GM10248 (cell line): ENCODE results near the gene NECAB3.

Experiments used
- CTCF ChIA-PET: fragments of 300-600 bp; sonication (Branson Sonifier 250); formaldehyde crosslinking; extraction: SDS; loops from one replicate; lab custom pipeline; 2021; ENCODE audit warnings: antibody characterized with exemption; lab: Yijun Ruan, JAX
- POLR2A ChIA-PET: fragments of 350-650 bp; sonication (Branson Sonifier 250); formaldehyde crosslinking; extraction: SDS; loops from one replicate; lab custom pipeline; 2020; ENCODE audit warnings: antibody characterized with exemption; lab: Yijun Ruan, JAX
- DNase-seq: peaks from one replicate; pipeline ENCODE4 v3.0.0; 2012; ENCODE audit errors: extremely low spot score
- TF ChIP-seq, protein P1 (sequence below): IDR thresholded peaks from 2 replicates; pipeline ENCODE4 v1.5.1; 2012; ENCODE audit warnings: mild to moderate bottlenecking, low read depth; ENCODE audit errors: extremely low read depth, missing control alignments, control extremely low read depth

NECAB3 gene

DNA sequence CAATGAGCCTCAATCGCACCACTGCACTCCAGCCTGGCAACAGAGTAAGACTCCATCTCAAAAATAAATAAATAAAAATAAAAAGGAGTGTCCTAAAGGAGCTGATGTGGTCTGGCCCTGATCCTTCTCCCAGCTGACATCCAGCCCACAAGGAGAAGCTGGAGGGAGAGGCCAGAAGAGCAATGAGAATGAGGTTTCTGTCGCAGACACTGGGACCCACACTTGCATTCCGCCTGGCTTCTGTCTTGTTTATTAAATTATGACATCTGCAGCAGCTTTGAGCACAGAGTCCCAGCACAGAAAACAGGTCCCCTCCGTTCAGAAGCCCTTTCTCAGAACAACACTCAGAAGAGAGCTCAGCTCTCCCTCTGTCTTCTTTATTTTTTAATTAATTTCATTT is 22.2 kb upstream of the NECAB3 start:
- ChIA-PET POLR2A (no interaction called here), CTCF (interaction anchor here (0.9 to 2.0 kb wide), 4 partner anchors 9 to 36 kb away, joined by 3 to 6 read pairs (median 3); no protein-coding TSS in a partner anchor)
- TF ChIP-seq, protein P1, sequence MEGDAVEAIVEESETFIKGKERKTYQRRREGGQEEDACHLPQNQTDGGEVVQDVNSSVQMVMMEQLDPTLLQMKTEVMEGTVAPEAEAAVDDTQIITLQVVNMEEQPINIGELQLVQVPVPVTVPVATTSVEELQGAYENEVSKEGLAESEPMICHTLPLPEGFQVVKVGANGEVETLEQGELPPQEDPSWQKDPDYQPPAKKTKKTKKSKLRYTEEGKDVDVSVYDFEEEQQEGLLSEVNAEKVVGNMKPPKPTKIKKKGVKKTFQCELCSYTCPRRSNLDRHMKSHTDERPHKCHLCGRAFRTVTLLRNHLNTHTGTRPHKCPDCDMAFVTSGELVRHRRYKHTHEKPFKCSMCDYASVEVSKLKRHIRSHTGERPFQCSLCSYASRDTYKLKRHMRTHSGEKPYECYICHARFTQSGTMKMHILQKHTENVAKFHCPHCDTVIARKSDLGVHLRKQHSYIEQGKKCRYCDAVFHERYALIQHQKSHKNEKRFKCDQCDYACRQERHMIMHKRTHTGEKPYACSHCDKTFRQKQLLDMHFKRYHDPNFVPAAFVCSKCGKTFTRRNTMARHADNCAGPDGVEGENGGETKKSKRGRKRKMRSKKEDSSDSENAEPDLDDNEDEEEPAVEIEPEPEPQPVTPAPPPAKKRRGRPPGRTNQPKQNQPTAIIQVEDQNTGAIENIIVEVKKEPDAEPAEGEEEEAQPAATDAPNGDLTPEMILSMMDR = no peak
- no peak for DNase-seq

DNA sequence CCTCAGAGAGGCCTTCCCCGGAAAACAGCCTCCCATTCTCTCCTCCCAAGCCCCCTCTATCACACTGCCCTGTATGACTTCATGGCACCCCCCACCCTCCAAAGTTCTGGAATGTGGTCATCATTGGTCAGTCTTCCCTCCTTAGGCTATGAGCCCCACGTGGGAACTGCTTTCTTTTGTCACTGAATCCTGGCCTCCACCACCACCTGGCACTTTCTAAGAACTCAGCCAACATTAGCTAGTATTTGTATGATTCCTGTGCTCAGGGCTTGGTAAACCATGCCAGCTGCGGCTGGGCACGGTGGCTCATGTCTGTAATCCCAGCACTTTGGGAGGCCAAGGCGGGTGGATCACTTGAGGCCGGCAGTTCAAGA is 20.4 kb upstream of the NECAB3 start:
- TF ChIP-seq, protein P1 = no peak
- ChIA-PET POLR2A (no interaction called here), CTCF (interaction anchor here (1.9 kb wide), 1 partner anchor 14 kb away, joined by 3 read pairs; no protein-coding TSS in a partner anchor)
- DNase-seq = no peak

DNA sequence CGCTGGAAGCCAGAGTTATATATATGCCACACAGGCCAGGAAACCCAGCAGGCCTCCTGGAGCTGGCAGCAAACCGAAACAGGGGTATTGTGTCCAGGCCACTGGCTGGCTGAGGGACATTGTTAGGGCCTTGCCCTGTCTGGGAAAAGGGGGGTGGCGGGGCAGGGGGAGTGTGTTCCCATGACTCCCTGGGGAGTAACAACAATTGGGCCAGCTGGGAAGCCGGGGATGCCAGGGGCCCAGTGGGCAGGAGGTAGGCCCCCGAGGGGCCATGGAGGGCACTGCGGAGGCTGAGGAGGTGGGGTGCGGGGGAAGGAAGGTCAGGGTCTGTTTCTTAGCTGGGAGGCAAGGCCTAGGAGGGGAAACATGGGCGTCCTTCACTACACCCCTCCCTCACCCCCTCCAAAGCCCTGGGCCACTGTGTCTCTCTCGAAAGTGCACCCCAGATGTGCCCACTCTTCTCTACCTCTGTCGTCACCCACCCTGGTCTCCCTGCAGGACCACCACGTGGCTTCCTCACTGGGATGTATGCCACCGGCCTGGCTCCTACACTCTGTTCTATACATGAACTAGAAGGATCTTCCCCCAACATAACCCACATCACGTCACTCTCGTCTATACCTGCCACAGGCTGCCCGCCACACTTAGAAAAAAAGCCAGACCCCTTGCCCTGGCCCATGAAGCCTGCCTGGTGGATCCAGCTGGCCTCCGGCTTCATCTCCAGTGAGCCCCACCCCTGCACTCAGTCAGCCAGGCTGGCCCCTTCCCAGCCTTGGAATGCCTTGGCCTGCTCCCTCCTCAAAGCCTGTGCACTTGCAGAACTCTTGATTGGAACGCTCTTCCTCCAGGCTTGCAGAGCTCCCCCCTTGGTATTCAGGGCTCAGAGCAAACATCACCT is 19.8 kb upstream of the NECAB3 start:
- DNase-seq = no peak
- POLR2A ChIA-PET = no interaction called here
- TF ChIP-seq, protein P1 = no peak
- CTCF ChIA-PET = no interaction called here

DNA sequence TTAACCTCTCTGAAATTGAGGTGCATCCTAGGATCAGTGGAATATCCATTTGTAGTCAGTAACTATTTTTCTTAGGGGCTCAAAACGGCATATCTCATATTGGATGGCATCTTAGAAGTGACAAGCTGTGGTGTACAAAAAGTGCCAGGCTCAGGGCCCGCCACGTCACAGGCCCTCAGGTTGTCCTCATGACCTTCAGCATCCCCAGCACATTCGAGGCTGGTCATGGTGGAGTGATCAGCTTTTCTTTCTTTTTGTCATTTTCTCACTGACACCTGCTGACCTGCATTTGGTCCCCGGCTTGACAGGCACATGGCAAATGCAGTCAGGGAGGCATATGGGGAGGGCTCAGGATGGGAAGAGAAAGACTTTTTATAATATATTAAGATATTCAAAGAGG is 19.1 kb upstream of the NECAB3 start:
- POLR2A ChIA-PET = no interaction called here
- TF ChIP-seq, protein P1 = no peak

DNA sequence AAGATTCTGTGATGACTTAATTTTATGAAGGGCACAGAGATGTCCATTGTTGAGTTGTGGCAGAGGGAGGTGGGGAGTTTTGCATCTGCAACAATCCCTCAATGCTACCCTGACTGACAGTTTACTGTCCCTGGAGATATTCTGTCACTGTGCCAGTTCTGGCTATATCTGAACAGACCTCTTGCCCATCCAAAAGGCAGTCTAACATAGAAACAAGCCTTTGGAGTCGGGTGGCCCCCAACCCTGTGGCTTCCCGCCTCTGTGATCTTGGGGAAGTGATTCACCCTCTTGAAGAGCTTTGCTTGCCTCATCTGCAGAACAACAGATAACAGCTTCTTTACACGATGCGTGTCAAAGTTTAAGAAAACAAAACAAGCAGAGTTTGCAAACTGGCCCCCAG is 15.7 kb upstream of the NECAB3 start:
- ChIA-PET CTCF (interaction anchor here (1.1 to 1.2 kb wide), 2 partner anchors 23 to 439 kb away, joined by 3 read pairs; partner anchors contain the start of gene ACTL10), POLR2A (no interaction called here)
- TF ChIP-seq, protein P1 = no peak
- no peak for DNase-seq

More for the DNA sequence above, 19.1 kb upstream of the NECAB3 start:
- no peak for DNase-seq
- CTCF ChIA-PET = no interaction called here

DNA sequence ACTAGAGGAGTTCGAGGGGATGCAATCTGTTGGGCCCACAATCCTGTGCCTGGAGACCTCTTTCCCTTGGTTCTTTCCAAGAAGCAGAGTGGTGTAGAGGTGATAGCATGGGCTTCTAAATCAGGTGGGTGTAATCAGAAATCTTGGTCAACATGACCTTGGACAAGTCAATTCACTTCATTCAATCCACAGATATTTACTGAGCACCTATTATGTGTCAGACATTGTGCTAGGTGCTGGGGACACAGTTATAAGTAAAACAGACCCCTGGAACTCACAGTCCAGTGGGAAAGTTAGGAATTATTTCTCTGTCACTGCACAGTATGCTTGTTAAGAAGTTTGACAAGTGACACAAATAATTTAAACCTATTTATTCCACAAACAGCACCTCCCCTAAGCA is 15.3 kb upstream of the NECAB3 start:
- DNase-seq = no peak
- POLR2A ChIA-PET = no interaction called here
- TF ChIP-seq, protein P1 = no peak
- CTCF ChIA-PET = interaction anchor here (1.1 to 1.2 kb wide), 2 partner anchors 23 to 440 kb away, joined by 3 read pairs; partner anchors contain the start of gene ACTL10
